Stomach (tissue), 9 donors: ENCODE data around the gene SULF2. TPM values are rescaled to one million over a fixed set of nuclear protein-coding genes. Genes with fewer than 3 reads are reported as not detected.

Experiments
- DNase-seq, 2 donors: peaks; one replicate each; pipeline versions ENCODE4 v3.0.0 to v3.0.0-alpha.2; 2013 to 2019
- H3K27ac ChIP-seq, 5 donors: fragments of 200-600 bp in 4 of 5; sonication (generic) in 4 of 5; one replicate each; pipeline ENCODE4 v1.5.1; 2013 to 2019; ENCODE audit warnings: mild to moderate bottlenecking in 1 of 5, moderate library complexity in 1 of 5
- H3K27me3 ChIP-seq, 3 donors: fragments of 200-600 bp; sonication (generic); one replicate each; pipeline ENCODE4 v1.5.1; 2017 to 2019; ENCODE audit warnings: mixed run types in 1 of 3
- H3K36me3 ChIP-seq, 4 donors: fragments of 200-600 bp; sonication (generic); 1 replicate in 3 of 4; 2 replicates in 1 of 4; pipeline ENCODE4 v1.5.1; 2016 to 2019
- H3K4me1 ChIP-seq, 4 donors: fragments of 200-600 bp; sonication (generic); one replicate each; pipeline ENCODE4 v1.5.1; 2016 to 2019
- H3K4me3 ChIP-seq, 4 donors: fragments of 200-600 bp; sonication (generic) in 3 of 4; one replicate each; pipeline ENCODE4 v1.5.1; 2016 to 2019; ENCODE audit warnings: mild to moderate bottlenecking in 1 of 4
- H3K9me3 ChIP-seq, 4 donors: fragments of 200-600 bp; sonication (generic); one replicate each; pipeline ENCODE4 v1.5.1; 2016 to 2019
- CTCF ChIP-seq, 7 experiments: fragments of 450-650 bp in 4 of 7; fragments of 200-600 bp in 3 of 7; sonication (generic) in 3 of 7; IDR thresholded peaks; one replicate each; pipeline ENCODE4 v1.5.1; 2016 to 2019; ENCODE audit warnings: antibody characterized with exemption in 7 of 7, control low read depth in 2 of 7, mild to moderate bottlenecking in 1 of 7
- EP300 ChIP-seq: sonication (generic); formaldehyde crosslinking; IDR thresholded peaks from one replicate; pipeline ENCODE4 v1.6.1; 2017; ENCODE audit warnings: antibody characterized with exemption
- POLR2A ChIP-seq, 4 donors: fragments of 450-650 bp; IDR thresholded peaks; one replicate each; pipeline ENCODE4 v1.6.1; 2016; ENCODE audit warnings: antibody characterized with exemption in 4 of 4, control low read depth in 2 of 4, mild to moderate bottlenecking in 1 of 4, moderate library complexity in 1 of 4
- POLR2AphosphoS5 ChIP-seq, 3 donors: sonication (generic); formaldehyde crosslinking; IDR thresholded peaks; one replicate each; pipeline ENCODE4 v1.6.1; 2016; ENCODE audit warnings: antibody characterized with exemption in 3 of 3
- WGBS, 5 donors: extraction: QIAGEN DNeasy Blood & Tissue Kit in 3 of 5; methylation state at CpG; one replicate each; pipeline versions ENCODE4 v1.1.5 to v1.1.7; 2013 to 2018; 5-methylcytosine and 5-hydroxymethylcytosine counted together
- intact Hi-C: fragments of 100-400 bp; cut with DNase I; formaldehyde crosslinking; loops from one replicate; pipeline ENCODE4 v1.15.1; 2023; ENCODE audit warnings: low total_unique reads
- polyA plus RNA-seq, 3 donors: library from polyadenylated mRNA; stranded (reverse); fragments of 200-250 nt; gene quantifications; one replicate each; pipeline ENCODE4 v1.2.3, GENCODE V29; 2013
- total RNA-seq, 5 donors: library from RNA; depleted of rRNA; stranded (reverse); fragments of >200 nt; gene quantifications; one replicate each; pipeline versions ENCODE4 v1.1.0 to v1.2.3, GENCODE V29; 2014 to 2016
- donor health status: healthy with polysubstance abuse.
- donor health status: Bipolar disorder and iron deficiency.
- donor health status: healthy.

Gene SULF2
- total and polyA plus RNA-seq, 8 donors = 9.0 to 226 (median 27.3) TPM

- no peaks in the 10 kb centered on the region for H3K27me3 ChIP-seq
- 89 to 98% (median 94%) methylated on average over 10 of the region's 10 CpGs for WGBS, 5 donors
- no peak overlapping the region for H3K27ac ChIP-seq
- peaks cover 0 to 7% (median 3%) of the 10 kb centered on the region in 4 donors for H3K36me3 ChIP-seq
- H3K9me3 ChIP-seq = no peaks in the 10 kb centered on the region
- DNase-seq = no peak
- TF ChIP-seq EP300 = no peak
- no peak for TF ChIP-seq CTCF (IDR thresholded peaks at IDR 0.05)
- no peak for TF ChIP-seq POLR2AphosphoS5 (IDR thresholded peaks at IDR 0.05)
- TF ChIP-seq POLR2A (IDR thresholded peaks at IDR 0.05) = no peak
- H3K4me1 ChIP-seq = peaks cover 0 to 19% (median 0%) of the 10 kb centered on the region in 4 donors
- no peak overlapping the region for H3K4me3 ChIP-seq
- intact Hi-C loops = loop anchor here (10.0 kb wide), 1 partner anchor 895 kb away; no protein-coding TSS in a partner anchor
These were observed 55.8 kb downstream of the SULF2 start for GRCh38 chr20:47729472-47729871.

- Histone ChIP-seq H3K27me3 (no peaks in the 10 kb centered on the region), H3K36me3 (peaks cover 0 to 7% (median 3%) of the 10 kb centered on the region in 4 donors), H3K27ac (peak overlapping the region in 2 of 5 donors; percentile 49 to 72), H3K4me3 (peak overlapping the region in 1 of 4 donors; percentile 13), H3K9me3 (no peaks in the 10 kb centered on the region), H3K4me1 (peaks cover 0 to 19% (median 0%) of the 10 kb centered on the region in 4 donors)
- no peak for TF ChIP-seq POLR2AphosphoS5 (IDR thresholded peaks at IDR 0.05)
- TF ChIP-seq CTCF (IDR thresholded peaks at IDR 0.05) = no peak
- TF ChIP-seq EP300 = no peak
- no peak for TF ChIP-seq POLR2A (IDR thresholded peaks at IDR 0.05)
- 65 to 78% (median 76%) methylated on average over 17 of the region's 17 CpGs for WGBS, 5 donors
- intact Hi-C loops = loop anchor here (10.0 kb wide), 1 partner anchor 897 kb away; no protein-coding TSS in a partner anchor
- peak in 1 of 2 donors; percentile 36 for DNase-seq
These were observed 57.3 kb downstream of the SULF2 start for GRCh38 chr20:47727909-47728361.

- intact Hi-C loops = loop anchor here (10.0 kb wide), 1 partner anchor 897 kb away; no protein-coding TSS in a partner anchor
- H3K9me3 ChIP-seq = no peaks in the 10 kb centered on the region
- TF ChIP-seq CTCF (IDR thresholded peaks at IDR 0.05) = no peak
- no peak for TF ChIP-seq EP300
- peak in 1 of 3 donors; percentile 8 for TF ChIP-seq POLR2AphosphoS5 (IDR thresholded peaks at IDR 0.05)
- no peaks in the 10 kb centered on the region for H3K27me3 ChIP-seq
- peaks cover 0 to 7% (median 3%) of the 10 kb centered on the region in 4 donors for H3K36me3 ChIP-seq
- peak overlapping the region in 2 of 5 donors; percentile 49 to 72 for H3K27ac ChIP-seq
- DNase-seq = peak; percentile 40 to 81
- H3K4me1 ChIP-seq = peaks cover 0 to 19% (median 0%) of the 10 kb centered on the region in 4 donors
- WGBS, 5 donors = 63 to 82% (median 73%) methylated on average over 18 of the region's 18 CpGs
- H3K4me3 ChIP-seq = peak overlapping the region in 1 of 4 donors; percentile 13
These were observed 58.0 kb downstream of the SULF2 start for GRCh38 chr20:47727170-47727880.

- Histone ChIP-seq H3K4me1 (peaks cover 0 to 19% (median 0%) of the 10 kb centered on the region in 4 donors), H3K9me3 (no peaks in the 10 kb centered on the region), H3K36me3 (peaks cover 0 to 5% (median 0%) of the 10 kb centered on the region in 4 donors), H3K27me3 (no peaks in the 10 kb centered on the region), H3K4me3 (no peak overlapping the region), H3K27ac (peak overlapping the region in 1 of 5 donors; percentile 72)
- WGBS, 5 donors = 82 to 93% (median 84%) methylated on average over 7 of the region's 7 CpGs
- DNase-seq = no peak
- intact Hi-C loops = loop anchor here (10.0 kb wide), 1 partner anchor 898 kb away; no protein-coding TSS in a partner anchor
- TF ChIP-seq CTCF (IDR thresholded peaks at IDR 0.05) (no peak), EP300 (no peak), POLR2AphosphoS5 (IDR thresholded peaks at IDR 0.05) (no peak), POLR2A (IDR thresholded peaks at IDR 0.05) (no peak)
These were observed 58.6 kb downstream of the SULF2 start for GRCh38 chr20:47726632-47727031.
